HG03442 (cell line): Measurements from ENCODE around the gene DERA.
A peak's percentile ranks its signal among the peaks of the same experiment; 100 is the strongest.
"Not testable (repeated sequence)": the region's sequence is repeated elsewhere in the genome, so short reads cannot be mapped to it uniquely, and the experiment has no call there.

ENCODE experiments used
- ATAC-seq: cut with Tn5 transposase; IDR thresholded peaks from one replicate; pipeline ENCODE4 v1.9.1; 2021; ENCODE audit warnings: mild to moderate bottlenecking, moderate library complexity; ENCODE audit not compliant: unreplicated experiment

DERA gene

DNA sequence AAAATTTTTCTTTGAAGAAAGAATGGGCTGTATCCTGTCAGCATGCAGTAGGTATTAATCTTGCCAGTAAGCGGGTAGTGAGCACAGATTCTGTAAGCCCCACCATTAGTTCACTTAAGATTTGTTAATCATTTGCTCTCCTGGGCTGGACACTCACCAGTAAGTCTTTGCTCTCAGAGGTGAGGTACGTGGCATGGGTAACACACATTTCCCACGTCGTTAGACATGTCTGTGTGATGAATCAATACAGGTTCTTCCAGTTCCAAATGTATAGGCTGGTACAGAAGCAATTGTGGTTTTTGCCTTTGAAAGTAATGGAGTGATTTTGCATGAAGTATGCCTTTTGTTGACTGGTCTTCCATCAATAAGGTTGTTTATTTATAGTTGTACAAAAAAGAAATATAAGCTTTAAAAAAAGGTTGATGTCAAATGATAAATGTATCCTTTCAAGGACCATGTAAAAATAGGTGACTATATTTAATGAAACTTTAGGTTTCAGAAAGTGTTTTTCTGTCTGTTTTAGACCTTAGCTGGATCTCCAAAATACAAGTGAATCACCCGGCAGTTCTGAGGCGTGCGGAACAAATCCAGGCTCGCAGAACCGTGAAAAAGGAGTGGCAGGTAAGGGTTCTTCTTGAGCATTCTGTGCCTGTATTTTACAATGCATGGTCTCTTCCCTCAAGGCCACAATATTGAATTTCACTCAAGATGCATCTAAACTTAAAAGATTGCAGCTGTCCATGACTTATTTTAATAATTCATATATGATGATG is 45.5 kb downstream of the DERA start:
- no peak for ATAC-seq

DNA sequence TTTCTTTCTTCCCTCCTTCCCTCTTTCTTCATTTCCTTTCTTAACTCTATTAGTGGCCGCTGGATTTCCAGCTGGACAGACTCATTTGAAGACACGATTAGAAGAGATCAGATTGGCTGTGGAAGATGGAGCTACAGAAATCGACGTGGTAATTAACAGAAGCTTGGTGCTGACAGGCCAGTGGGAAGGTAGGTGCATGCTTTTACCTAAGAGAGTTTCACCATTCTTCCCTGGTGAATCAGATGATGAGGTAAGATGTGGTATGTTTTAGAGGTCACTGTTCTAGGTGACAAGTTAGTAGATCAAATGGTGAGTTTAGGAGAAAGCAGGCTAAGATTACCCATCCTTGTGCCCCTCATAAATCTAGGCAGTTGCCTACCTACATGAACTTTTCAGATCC is 51.6 kb downstream of the DERA start:
- ATAC-seq: no peak

DNA sequence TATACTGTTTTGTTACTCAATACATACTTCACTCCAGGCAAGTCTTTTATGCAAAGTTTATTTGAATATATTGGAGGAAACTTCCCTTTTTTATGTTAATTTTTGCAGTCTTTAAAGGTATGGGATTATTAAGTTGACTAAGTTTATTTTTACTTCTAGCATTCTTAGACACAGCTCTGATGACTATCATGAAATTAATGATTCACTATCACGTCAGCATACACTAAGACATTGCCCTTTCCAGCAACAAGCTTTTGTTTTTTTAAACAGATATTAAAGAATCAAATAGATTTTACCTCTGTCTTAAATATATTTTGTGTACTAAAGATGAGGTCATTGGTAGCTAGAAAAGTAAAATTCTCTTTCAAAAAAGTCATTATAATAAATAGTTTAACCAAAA is 52.1 kb downstream of the DERA start:
- ATAC-seq: no peak

DNA sequence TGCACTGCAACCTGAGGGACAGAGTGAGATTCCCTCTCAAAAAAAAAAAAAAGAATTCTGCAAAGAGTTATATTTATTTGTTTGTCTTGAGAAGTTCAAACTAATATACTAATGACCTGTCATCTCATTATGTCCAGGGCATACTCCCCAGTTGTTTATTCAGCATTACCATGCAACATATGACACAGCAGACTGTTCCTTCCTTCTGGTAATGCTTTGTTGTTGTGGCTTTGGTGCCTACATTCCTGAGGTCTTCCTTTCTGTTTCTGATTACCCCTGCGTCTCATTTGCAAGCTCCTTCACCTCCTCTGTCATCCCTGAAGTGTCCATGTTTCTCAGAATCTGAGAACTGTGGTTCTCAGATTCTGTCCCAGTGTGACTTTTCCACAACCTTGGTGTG is 55.3 kb downstream of the DERA start:
- ATAC-seq: no peak

DNA sequence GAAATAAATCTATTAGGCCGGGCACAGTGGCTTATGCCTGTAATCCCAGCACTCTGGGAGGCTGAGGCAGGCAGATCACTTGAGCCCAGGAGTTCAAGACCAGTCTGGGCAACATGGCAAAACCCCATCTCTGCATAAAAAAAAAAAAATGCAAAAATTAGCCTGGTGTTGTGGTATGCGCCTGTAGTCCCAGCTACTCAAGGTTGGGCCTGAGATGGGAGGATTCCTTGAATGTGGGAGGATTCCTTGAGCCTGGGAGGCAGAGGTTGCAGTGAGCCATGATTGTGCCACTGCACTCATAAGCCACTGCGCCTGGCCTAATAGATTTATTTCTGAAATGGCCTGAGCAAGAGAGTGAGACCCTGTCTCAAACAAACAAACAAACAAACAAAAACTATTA is 55.9 kb downstream of the DERA start:
- ATAC-seq: not testable (repeated sequence)

DNA sequence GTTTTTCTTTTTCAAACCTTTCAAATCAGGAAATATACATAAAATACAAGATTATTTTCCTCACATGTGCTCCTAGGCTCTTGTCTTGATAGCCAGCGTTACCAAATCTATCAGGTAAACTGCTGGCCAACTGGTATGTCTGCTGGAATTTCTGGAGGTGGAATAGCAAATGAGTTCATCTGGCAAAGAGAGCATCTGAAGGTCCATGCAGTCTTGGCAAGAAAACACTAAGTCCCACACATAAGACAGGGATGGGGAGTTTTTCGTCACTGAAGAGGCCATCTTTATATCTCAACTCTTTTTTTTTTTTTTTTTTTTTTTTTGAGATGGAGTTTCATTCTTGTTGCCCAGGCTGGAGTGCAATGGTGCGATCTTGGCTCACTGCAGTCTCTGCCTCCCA is 60.1 kb downstream of the DERA start:
- no peak for ATAC-seq

DNA sequence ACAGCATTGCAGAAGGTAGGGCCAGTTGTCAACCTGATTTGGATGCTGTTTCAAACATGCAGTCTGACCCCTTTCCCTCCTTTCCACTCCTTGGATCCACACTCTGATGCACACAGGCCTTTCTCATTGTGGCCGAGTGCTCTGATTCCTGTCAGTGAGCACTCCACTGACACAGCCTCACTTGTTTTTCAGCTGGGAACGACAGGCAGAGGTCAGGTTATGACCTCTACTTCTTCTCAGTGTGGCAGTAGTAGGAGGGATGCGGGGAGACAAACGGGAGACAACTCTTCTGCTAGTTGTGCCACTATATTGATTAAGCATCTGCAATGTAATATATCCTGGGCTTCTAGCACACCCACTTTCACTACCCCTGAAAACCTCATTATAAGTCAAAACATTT is 61.8 kb downstream of the DERA start:
- ATAC-seq: no peak

DNA sequence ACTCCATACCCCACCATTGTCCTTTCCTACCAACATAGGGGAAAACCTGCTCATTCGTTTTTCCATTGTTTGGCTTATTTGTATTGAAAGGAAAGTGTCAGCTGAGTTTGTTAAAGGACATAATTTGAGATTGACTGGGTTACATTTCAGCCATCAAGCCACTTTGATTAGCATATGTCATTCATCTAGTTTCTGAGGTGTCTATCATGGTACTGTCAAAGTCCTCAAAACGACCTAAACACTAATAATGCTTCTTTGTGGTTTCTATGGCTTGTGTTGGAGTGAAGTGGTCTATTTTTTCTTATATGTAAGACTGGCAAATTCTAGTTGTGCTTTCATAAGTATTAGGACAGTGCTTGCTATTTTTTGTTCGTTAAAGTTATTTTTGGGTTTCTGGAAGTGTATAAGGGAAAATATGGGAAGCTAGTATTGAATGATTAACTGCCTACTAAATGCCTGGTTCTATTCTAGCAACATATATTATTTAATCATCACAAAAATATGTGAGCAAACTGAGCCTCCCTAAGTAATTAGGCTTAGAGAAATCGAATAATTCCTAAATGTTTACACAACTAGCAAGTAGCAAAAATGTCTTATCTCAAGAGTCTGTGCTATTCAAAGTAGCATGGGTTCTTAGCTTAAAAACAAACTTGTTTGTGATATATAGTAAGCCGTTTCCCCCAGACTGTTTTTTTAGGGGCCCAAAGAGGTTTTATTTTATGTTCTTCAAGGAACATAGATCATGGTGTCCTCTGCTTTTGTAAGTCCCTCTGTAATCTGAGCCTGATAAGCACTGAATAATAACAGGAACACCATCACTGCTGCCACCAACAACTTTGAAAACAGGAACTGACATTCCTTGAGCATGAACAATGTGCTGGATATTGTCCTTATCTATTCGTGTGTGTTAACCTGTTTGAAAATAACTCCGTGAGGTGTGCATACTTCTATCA is 67.1 kb downstream of the DERA start:
- ATAC-seq: peak; percentile 54

DNA sequence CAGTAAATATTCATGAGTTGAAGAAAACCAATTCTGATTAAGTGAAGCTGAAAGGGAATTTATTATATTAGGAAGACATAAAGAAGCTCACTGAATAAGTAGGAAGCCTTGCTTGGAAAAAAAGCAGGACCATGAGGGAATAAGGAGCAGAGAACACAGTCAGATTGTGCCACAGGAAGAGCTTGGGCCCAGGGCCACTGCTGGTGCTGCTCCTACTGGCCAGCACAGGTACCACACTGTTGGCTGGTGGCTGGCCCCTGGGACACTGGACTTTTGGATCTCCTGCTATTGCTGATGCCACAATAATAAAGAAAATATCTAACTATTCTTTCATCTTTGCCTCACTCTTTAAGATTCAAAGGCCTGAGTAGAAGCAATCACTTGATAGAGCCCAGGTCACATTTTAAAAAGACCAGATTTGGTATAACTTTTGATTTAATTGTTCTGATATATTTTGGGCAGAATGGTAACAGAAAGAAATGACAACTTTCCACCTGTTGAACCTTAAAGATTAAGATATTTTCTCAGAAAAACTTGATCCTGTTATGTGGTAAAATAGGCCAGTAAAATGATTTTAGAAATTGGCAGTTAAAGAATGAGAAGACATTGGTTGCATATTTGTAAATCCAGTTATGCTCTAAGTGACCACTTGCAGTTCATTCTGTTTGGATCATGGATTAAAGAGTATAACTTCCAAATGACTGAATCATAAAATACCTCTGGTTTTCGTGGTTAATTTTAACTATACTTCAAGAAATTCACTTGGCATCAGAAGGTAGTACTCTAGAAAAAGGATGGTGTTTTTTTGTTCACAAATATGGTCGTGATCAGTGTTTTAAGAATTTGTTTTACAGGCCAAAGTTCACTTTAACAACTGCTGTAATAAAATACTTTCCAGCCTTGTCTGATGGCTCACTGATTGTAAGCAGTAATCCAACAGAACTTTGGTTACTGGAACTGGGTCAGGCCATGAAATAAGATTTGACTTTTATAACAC is 68.3 kb downstream of the DERA start:
- peak; percentile 50 for ATAC-seq

DNA sequence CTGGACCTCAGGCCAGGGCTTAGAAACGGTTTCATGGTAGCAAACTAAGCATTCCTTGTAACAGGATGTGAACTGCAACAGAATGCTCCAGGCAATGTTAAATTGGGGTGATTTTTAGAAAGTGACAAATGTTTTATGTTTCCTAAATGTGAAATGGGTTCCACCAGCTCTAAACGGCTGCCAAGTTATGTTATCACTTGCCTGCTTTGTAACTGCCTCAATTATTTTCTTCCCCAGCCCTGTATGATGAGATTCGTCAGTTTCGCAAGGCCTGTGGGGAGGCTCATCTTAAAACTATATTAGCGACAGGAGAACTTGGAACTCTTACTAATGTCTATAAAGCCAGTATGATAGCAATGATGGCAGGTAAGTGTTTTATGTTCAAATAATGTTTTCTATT is 70.9 kb downstream of the DERA start:
- no peak for ATAC-seq

DNA sequence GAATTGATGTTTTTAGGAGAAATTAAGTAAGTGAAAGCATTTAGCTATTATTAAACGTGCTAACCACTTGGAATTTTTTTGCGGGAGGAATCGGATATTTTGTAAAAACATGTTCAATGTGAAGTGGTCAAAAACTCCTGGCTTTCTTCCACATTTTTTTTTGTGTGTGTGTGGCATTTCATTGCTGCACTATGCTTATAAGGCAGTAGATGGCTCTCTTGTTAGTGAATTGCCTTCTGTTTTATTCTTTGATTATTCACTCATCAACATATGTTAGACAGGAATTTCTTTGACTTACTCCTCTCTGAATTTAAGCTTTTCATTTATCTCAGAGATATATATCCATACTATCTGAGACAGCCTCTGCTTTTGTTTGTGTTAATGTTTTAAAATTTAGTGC is 71.3 kb downstream of the DERA start:
- no peak for ATAC-seq

DNA sequence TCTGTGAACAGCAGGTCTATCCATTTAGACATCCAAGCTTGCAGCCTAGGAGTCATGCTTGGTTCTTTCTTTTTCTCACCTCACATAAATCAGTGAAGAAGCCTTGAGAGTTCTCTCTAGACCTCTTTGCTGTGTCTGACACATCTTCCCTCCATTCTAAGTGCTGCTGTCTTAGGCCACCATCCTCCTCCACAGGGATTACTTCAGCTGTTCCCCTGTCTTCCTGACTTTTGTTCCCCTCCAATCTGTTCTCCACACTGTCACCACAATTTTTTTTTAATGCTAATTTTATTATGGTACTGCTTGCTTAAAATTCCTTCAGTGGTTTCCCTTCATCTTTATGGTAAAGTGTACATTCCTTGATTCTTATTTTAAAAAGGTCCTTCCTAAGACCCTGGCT is 71.8 kb downstream of the DERA start:
- ATAC-seq: no peak

DNA sequence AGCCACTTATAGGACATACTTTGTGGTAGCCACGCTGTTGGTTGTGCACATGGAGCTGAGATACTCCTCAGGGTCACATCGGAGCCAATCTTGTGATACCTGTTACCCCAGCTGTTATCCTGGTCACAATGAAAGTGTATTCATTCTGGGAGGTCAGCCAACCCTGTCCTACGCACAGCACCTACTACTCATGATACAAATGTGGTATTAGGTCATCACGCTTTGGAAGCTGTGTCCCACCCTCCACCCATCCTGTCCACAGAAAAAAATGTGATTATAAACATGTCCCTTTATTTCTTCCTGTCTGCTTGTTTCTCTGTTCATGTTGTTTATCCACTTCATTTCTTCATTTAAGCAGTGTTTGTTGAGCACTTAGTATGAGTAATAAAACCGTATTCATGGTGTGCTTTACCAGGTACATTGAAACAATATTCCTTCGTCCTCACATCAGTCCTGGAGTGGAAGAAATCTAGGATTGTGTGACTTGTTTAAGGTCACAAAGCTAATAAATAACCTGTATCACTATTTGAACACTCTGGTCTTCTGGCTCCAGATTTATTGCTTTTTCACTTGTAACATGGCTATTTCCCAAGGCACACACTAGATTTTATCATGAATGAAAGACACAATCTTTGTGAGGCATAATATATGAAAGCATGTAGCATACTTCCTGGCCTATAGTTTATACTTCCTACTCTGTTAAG is 73.1 kb downstream of the DERA start:
- no peak for ATAC-seq

DNA sequence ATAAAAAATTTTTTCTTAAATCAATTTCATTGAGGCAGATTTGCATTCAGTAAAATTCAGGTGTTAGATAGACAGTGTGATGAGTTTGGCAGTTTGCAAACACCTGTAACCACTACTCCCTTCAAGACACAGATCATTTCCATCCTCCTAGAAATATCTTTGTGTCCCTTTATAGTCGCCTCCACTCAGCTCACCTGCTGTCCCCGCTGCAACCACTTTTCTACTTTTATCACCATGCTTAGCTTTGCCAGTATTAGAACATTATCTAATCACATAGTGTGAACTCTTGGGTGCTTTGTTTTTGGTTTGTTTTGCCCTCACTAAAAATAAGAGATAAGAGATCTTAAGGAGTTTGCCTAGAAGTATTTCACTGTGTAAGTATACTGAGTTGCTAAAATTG is 73.8 kb downstream of the DERA start:
- no peak for ATAC-seq

DNA sequence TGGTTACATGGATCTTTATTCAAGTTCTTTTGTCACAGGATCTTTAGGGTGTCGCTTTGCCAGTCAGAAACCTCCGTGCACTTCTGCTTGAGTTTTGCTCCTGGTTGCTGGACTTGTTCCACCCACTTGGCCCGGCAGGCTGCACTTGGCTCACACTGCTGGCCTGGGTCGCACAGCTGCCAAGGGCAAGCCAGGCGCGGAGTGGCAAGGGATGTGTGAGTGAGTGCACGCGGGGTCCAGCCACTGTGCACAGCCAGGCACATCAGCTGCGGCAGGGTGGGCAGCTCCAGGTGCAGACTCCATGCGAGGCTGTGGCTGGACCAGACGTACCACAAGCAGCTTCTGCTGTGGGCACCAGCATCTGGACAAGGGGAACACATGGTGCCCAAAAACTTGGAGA is 76.6 kb downstream of the DERA start:
- ATAC-seq: no peak

DNA sequence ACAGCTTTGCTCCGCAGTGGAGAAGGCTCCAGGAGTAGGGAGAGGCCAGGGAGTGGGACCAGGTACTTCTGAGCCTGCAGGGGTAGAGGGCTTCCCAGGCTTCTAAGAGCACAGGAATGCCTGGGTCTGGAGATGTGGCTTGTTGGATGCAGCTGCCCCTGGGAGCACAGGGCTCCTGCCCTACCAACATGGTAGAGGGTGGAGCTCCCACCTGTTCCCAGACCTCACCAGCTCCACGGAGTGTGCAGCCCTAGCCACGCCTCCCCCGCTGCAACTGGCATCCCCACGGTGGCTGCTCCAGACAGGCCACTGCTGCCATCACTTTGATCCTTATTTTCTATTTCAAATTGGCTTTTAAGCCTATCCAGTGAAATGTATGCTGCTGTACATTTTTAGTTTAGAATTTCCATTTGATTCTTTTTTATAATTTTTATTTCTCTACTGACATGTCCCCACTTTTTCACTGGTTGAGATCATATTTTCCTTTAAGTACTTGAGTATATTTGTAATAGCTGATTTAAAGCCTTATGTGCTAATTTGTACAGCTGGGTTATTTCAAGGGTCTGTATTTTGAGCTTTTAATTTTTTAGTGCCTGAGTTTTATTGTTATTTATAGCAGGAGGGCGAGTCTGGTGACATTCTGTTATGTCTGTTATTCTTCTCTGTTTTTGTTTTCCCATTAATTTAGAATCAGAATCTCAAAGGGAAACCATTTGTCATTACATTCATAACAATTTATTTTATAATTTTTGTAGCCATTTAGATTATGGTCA is 78.0 kb downstream of the DERA start:
- ATAC-seq: no peak

DNA sequence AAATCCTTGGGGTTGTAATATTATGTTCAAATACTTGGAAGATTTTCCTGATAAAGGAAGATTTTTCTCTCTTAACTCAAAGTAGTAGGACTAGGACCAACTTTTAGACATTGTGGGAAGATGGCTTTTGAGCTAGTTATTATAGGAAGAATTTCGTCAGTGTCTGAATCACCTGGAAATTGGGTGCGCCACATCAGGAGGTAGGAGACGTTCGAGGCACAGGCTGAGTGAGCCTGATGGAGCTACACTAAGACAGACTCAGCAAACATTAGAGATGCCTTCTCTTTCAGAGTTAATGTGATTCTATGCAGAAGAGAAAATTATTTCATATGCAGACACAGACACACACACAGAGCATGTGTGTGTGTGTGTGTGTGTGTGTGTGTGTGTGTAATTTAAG is 84.7 kb downstream of the DERA start:
- ATAC-seq: no peak

DNA sequence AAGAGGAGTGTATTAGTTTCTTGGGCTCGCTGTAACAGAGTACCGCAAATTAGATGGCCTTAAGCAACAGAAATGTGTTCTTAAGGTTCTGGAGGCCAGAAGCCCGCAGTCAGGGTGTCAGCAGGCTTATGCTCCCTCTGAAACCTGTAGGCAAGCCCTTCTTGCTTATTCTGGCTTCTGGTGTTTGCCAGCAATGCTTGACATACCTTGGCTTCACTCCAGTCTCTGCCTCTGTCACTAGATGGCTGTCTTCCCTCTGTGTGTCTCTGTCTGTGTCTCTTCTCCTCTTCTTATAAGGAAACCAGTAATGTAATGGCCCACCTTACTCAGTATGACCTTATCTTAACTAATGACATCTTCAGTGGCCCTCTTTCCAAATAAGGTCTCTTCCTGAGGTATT is 85.1 kb downstream of the DERA start:
- ATAC-seq: no peak

DNA sequence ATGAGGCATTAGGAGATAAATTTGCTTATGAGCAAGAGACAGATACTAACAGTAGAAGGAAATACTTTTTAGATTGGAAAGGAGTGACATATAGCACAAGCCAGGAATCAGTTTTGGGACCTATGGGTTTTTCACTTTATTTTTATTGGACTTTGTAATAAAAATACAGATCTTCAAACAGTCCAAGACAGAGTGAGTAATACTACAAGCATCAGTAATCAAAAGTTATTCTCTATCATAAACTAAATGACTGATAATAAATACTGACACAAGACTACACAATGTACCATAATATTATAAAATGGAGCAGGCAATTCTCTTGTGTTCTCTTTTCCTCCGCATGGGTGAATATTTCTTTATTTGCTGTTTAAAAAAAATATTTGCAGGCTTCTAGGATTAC is 85.8 kb downstream of the DERA start:
- no peak for ATAC-seq

DNA sequence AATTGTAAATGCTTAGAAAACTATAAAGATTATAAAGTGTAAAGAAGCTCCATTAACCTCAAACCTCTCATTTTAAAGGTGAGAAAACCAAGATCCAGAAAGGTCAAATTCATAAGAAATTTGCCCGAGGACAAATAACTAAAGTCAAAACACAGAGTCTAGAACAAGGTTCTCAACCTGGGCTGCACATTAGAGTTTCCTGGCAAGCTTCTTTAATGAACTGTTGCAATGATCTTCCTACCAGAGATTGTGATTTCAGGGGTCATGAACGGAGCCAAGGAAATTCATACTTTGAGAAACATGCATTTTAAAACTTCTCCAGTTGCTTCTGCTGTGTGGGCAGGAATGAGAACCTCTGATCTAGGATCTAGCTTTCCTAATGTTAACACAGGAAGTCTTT is 86.8 kb downstream of the DERA start:
- ATAC-seq: no peak
